Mucosa of stomach (tissue), 1 donor: ENCODE results near the gene SPSB2.
"Not testable (repeated sequence)": the region's sequence is repeated elsewhere in the genome, so short reads cannot be mapped to it uniquely, and the experiment has no call there.

Source experiments
- H3K27me3 ChIP-seq: one replicate; pipeline ENCODE4 v1.7.0; 2013; ENCODE audit warnings: mild to moderate bottlenecking, low read length; ENCODE audit not compliant: control insufficient read depth, insufficient read depth
- H3K36me3 ChIP-seq: one replicate; pipeline ENCODE4 v1.7.0; 2013; ENCODE audit warnings: low read length; ENCODE audit not compliant: control insufficient read depth, insufficient read depth
- H3K4me1 ChIP-seq: one replicate; pipeline ENCODE4 v1.7.0; 2013; ENCODE audit warnings: mild to moderate bottlenecking, low read length; ENCODE audit not compliant: control insufficient read depth, insufficient read depth
- H3K4me3 ChIP-seq: one replicate; pipeline ENCODE4 v1.7.0; 2013; ENCODE audit warnings: low read length
- H3K9ac ChIP-seq: one replicate; pipeline ENCODE4 v1.7.0; 2013; ENCODE audit warnings: mild to moderate bottlenecking, low read length, moderate library complexity
- H3K9me3 ChIP-seq: one replicate; pipeline ENCODE4 v1.7.0; 2013; ENCODE audit warnings: mild to moderate bottlenecking, low read length, moderate library complexity; ENCODE audit not compliant: control insufficient read depth
- donor health status: Pancreatic carcinoma.

The SPSB2 gene

DNA sequence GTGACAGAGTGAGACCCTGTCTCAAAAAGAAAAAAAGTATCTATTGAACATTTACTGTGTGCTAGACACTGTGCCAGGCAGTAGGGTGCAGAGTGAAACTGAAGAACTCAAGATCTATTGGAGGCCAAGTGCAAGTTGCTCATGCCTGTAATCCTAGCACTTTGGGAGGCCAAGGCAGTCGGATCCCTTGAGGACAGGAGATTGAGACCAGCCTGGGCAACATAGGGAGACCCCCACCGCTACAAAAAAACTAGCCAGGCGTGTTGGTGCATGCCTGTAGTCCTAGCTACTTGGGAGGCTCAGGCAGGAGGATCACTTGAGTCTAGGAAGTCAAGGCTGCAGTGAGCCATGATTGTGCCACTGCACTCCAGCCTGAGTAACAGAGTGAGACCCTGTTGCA lies 19.6 kb upstream of the SPSB2 start:
- H3K9ac ChIP-seq, H3K9me3 ChIP-seq, H3K27me3 ChIP-seq, H3K4me3 ChIP-seq, H3K36me3 ChIP-seq: not testable (repeated sequence)
- H3K4me1 ChIP-seq, result peaks cover 12% of the 10 kb centered on the region

GRCh38 chr12:6891646-6892001 lies 18.5 kb upstream of the SPSB2 start:
- Histone ChIP-seq H3K4me1 (peaks cover 12% of the 10 kb centered on the region), H3K27me3 (no peaks in the 10 kb centered on the region), H3K9me3 (no peaks in the 10 kb centered on the region), H3K4me3 (peak overlapping the region; percentile 69), H3K36me3 (no peaks in the 10 kb centered on the region), H3K9ac (peak overlapping the region; percentile 86)

DNA sequence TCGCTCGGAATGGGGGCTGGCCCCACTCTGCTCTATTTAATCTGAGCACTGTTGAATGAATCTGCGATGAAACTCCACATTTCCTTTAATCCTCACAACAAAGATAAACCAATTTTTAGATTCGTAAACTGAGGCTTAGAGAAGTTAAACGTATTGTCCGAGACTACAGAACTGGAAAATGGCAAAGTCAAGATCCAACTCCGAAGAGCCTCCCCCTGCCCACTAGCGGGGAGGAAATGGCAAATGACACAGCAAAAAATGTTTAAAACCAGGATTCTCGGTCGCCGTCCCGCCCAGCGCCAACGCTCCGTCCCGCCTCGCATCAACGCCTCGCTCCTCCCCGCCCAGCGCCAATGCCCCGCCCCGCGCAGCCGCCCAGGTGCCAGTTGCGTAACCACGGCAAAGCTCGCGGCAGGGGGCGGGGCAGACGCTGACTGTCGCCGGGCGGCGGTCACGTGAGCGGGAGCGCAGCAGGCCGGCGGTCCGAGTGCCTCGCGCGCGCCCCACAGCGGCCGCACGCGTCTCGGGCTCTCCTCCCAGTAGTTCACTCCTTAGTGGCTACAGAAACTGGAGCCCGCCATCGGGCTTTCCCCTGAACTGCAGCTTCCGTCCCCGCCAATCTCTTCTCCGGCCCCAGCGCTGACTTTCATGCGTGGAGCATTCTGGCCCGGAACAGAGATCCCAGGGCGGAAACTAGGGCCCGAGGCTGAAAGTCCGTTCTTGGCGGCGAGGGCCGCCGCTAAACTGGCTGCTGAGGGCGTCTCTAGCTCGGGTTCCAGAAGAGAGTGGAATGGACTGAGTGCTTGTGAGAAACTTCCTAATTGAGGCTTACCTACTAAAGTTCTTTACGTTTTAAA lies 17.9 kb upstream of the SPSB2 start:
- Histone ChIP-seq H3K27me3 (no peaks in the 10 kb centered on the region), H3K36me3 (no peaks in the 10 kb centered on the region), H3K9ac (peak overlapping the region; percentile 86)

GRCh38 chr12:6889775-6890573 lies 16.9 kb upstream of the SPSB2 start:
- not testable (repeated sequence) for H3K4me3 ChIP-seq, H3K36me3 ChIP-seq, H3K9me3 ChIP-seq, H3K27me3 ChIP-seq
- Histone ChIP-seq H3K4me1 (peaks cover 12% of the 10 kb centered on the region), H3K9ac (peak overlapping the region; percentile 61)

More for the DNA sequence above, 17.9 kb upstream of the SPSB2 start:
- Histone ChIP-seq H3K9me3 (no peaks in the 10 kb centered on the region), H3K4me1 (peaks cover 12% of the 10 kb centered on the region), H3K4me3 (peak overlapping the region; percentile 69)

- H3K4me1 ChIP-seq, result peaks cover 12% of the 10 kb centered on the region
- H3K9me3 ChIP-seq, H3K36me3 ChIP-seq, H3K4me3 ChIP-seq, H3K9ac ChIP-seq, H3K27me3 ChIP-seq: not testable (repeated sequence)
Measured at GRCh38 chr12:6888794-6889193, 15.7 kb upstream of the SPSB2 start.

DNA sequence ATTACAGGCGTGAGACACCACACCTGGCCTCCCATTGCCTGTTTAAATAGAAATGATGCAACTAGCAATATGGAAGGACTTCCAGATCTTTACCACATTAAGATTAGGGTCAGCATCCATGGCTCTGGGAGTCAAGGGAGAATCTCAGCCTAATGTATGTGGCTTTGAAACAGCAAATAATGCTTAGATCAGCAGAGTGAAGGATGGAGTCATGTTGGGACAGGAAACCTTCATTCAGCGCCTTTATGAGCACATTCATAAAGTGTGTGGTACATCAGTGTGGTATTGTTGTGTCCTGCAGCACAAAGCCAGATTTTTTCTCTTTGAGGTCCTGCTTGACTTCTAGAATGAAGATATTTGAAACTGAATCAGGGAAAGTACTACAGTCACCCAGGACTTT lies 15.3 kb upstream of the SPSB2 start:
- no peaks in the 10 kb centered on the region for H3K27me3 ChIP-seq
- H3K4me3 ChIP-seq, result no peak overlapping the region
- H3K4me1 ChIP-seq, result peaks cover 12% of the 10 kb centered on the region
- no peaks in the 10 kb centered on the region for H3K9me3 ChIP-seq
- no peak overlapping the region for H3K9ac ChIP-seq
- no peaks in the 10 kb centered on the region for H3K36me3 ChIP-seq

GRCh38 chr12:6887460-6887859 lies 14.4 kb upstream of the SPSB2 start:
- no peaks in the 10 kb centered on the region for H3K27me3 ChIP-seq
- H3K4me1 ChIP-seq, result peaks cover 12% of the 10 kb centered on the region
- H3K9me3 ChIP-seq, result no peaks in the 10 kb centered on the region

GRCh38 chr12:6886206-6886999 lies 13.3 kb upstream of the SPSB2 start:
- H3K36me3 ChIP-seq, H3K9ac ChIP-seq, H3K4me3 ChIP-seq, H3K4me1 ChIP-seq, H3K27me3 ChIP-seq, H3K9me3 ChIP-seq: not testable (repeated sequence)

More at GRCh38 chr12:6887460-6887859, 14.4 kb upstream of the SPSB2 start:
- Histone ChIP-seq H3K9ac (no peak overlapping the region), H3K4me3 (no peak overlapping the region), H3K36me3 (no peaks in the 10 kb centered on the region)

- H3K4me1 ChIP-seq, result peaks cover 5% of the 10 kb centered on the region
- H3K9ac ChIP-seq, result no peak overlapping the region
- H3K4me3 ChIP-seq, result no peak overlapping the region
- no peaks in the 10 kb centered on the region for H3K27me3 ChIP-seq
- H3K9me3 ChIP-seq, result no peaks in the 10 kb centered on the region
- H3K36me3 ChIP-seq, result no peaks in the 10 kb centered on the region
Measured at GRCh38 chr12:6884539-6884938, 11.4 kb upstream of the SPSB2 start.

GRCh38 chr12:6883683-6884082 lies 10.6 kb upstream of the SPSB2 start:
- H3K27me3 ChIP-seq, result no peaks in the 10 kb centered on the region

DNA sequence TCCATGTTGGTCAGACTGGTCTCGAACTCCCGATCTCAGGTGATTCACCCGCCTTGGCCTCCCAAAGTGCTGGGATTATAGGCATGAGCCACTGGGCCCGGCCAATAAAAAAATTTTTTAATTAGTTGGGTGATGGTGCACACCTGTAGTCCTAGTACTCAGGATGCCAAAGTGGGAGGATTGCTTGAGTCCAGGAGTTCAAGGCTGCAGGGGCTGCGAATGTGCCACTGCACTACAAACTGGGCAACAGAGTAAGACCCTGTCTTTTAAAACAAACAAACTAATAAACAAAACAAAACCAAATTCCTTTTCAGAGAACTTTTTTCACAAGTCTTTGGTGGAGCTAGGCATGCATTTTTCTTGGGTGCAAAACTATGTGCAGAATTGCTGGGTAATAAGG lies 10.1 kb upstream of the SPSB2 start:
- no peak overlapping the region for H3K4me3 ChIP-seq

More at GRCh38 chr12:6883683-6884082, 10.6 kb upstream of the SPSB2 start:
- Histone ChIP-seq H3K4me1 (peaks cover 5% of the 10 kb centered on the region), H3K36me3 (no peaks in the 10 kb centered on the region), H3K9me3 (no peaks in the 10 kb centered on the region), H3K4me3 (no peak overlapping the region), H3K9ac (no peak overlapping the region)

GRCh38 chr12:6879824-6880223 lies 6.7 kb upstream of the SPSB2 start:
- H3K4me1 ChIP-seq, H3K27me3 ChIP-seq, H3K36me3 ChIP-seq, H3K4me3 ChIP-seq, H3K9ac ChIP-seq, H3K9me3 ChIP-seq: not testable (repeated sequence)

More for the DNA sequence above, 10.1 kb upstream of the SPSB2 start:
- no peaks in the 10 kb centered on the region for H3K9me3 ChIP-seq
- no peak overlapping the region for H3K9ac ChIP-seq
- H3K27me3 ChIP-seq, result no peaks in the 10 kb centered on the region
- H3K4me1 ChIP-seq, result peaks cover 5% of the 10 kb centered on the region
- no peaks in the 10 kb centered on the region for H3K36me3 ChIP-seq
